22Rv1 (cell line): ENCODE measurements around the gene HSDL2.
"Not testable (repeated sequence)": the region's sequence is repeated elsewhere in the genome, so short reads cannot be mapped to it uniquely, and the experiment has no call there.

Experiments
- H3K27ac ChIP-seq: fragments of 450-650 bp; 2 replicates; pipeline ENCODE4 v1.5.1; 2017
- ZFX ChIP-seq: fragments of 450-650 bp; IDR thresholded peaks from 2 replicates; pipeline ENCODE4 v1.6.1; 2017; ENCODE audit warnings: antibody characterized with exemption, borderline replicate concordance
- TF ChIP-seq, protein P1 (sequence below): fragments of 450-650 bp; IDR thresholded peaks from 2 replicates; pipeline ENCODE4 v1.5.1; 2017; ENCODE audit warnings: mild to moderate bottlenecking

The HSDL2 gene

DNA sequence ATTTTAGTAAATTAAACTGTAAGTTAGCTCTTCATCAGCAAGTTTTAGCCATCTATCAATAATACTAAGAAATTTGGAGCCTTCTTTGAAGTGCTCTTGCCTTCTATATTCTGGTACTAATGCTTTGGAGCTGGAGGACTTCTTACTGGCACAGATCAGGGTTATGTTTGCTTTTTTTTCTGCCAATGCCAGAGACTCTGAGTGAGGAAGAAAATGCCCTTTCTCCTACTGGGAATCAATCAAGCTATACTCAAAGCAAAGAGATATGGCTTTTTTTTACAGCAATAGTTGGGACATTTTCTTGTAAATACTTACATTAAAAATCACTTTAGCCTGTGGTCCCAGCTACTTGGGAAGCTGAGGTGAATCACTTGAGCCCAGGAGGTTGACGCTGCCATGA, 4.3 kb downstream of the HSDL2 start:
- H3K27ac ChIP-seq, result no peak overlapping the region
- TF ChIP-seq, protein P1, sequence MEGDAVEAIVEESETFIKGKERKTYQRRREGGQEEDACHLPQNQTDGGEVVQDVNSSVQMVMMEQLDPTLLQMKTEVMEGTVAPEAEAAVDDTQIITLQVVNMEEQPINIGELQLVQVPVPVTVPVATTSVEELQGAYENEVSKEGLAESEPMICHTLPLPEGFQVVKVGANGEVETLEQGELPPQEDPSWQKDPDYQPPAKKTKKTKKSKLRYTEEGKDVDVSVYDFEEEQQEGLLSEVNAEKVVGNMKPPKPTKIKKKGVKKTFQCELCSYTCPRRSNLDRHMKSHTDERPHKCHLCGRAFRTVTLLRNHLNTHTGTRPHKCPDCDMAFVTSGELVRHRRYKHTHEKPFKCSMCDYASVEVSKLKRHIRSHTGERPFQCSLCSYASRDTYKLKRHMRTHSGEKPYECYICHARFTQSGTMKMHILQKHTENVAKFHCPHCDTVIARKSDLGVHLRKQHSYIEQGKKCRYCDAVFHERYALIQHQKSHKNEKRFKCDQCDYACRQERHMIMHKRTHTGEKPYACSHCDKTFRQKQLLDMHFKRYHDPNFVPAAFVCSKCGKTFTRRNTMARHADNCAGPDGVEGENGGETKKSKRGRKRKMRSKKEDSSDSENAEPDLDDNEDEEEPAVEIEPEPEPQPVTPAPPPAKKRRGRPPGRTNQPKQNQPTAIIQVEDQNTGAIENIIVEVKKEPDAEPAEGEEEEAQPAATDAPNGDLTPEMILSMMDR, result no peak
- no peak for TF ChIP-seq ZFX

DNA sequence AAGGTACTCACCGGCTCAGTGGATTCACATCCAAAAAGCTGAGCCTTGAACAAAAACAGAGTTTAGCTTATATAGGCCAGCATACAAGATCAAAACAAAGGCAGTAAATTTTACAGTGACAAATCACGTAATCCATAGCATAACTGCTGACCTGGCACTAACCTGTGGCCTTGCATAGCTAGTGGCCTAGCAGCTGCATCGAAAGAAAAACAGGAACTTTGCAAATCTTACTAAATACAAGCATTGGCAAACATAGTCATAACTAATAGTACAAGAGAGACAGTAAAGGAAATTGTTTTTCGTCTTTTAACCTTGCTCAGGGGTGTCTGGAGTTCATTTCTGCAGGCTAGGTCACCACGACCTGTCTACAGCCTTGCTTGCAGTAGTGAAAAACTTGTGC, 4.8 kb downstream of the HSDL2 start:
- TF ChIP-seq, protein P1, result no peak
- TF ChIP-seq ZFX, result no peak
- no peak overlapping the region for H3K27ac ChIP-seq

DNA sequence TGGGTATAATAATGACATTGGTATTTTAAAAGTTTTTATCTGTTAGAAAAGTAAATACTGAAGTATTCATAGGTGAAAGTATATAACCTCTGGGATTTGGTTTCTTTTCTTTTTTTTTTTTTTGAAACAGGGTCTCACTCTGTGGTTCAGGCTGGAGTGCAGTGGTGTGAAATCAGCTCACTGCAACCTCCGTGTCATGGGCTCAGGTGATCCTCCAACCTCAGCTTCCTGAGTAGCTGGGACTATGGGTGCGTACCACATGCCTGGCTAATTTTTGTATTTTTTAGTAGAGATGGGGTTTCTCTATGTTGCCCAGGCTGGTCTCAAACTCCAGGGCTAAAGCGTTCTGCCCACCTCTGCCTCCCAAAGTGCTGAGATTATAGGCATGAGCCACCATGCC, 7.2 kb downstream of the HSDL2 start:
- no peak overlapping the region for H3K27ac ChIP-seq
- TF ChIP-seq ZFX, result no peak
- TF ChIP-seq, protein P1, result no peak

DNA sequence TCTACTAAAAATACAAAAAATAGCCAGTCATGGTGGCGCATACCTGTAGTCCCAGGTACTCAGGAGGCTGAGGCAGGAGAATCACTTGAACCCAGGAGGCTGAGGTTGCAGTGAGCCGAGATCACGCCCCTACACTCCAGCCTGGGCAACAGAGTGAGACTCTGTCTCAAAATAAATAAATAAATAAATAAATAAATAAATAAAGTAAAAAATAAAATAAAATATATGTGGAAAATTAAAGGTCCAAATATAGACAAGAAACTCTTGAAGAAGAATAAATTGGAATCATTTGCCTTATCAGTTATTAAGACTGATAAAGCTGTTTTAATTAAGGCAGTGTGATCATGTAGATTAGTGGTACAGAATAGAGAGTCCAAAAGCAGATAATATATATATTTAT, 10.0 kb downstream of the HSDL2 start:
- H3K27ac ChIP-seq, result not testable (repeated sequence)

DNA sequence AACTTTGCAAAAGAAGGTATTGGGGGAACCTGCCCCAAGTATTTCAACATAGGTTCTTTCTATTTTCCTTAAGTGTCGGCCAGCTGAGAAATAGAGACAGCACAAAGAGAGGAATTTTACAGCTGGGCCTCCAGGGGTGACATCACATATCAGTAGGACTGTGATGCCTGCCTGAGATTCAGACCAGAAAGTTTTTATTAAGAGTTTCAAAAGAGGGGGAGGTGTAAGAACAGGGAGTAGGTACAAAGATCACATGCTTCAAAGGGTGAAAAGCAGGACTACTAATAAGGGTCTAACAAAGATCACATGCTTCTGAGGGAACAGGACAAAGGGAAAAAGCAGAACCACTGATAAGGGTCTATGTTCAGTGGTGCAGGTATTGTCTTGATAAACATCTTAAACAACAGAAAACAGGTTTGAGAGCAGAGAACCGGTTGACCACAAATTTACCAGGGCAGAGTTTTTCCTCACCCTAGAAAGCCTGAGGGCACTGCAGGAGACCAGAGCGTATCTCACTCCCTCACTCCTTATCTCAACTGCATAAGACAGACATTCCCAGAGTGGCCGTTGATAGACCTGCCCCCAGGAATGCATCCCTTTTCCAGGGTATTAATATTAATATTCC, 12.1 kb downstream of the HSDL2 start:
- H3K27ac ChIP-seq, result not testable (repeated sequence)

DNA sequence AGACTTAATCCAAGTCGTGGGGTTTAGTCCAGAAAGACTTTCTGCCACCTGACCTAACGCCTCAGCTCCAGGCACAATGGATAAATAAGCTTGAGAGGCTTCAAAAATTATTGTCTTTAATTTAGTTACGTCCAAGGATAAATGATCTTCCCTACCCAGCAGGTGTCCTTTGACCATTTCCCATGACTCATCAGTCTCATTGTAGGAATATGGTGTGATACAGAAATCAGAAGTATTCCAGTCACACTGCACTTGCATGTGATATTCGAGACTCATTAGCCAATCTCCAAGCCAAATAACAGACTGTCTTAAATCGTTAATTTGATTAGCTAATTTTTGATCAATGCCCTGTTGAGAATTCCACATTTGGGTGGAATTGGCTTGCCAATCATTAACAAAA, 13.2 kb downstream of the HSDL2 start:
- H3K27ac ChIP-seq, result not testable (repeated sequence)

DNA sequence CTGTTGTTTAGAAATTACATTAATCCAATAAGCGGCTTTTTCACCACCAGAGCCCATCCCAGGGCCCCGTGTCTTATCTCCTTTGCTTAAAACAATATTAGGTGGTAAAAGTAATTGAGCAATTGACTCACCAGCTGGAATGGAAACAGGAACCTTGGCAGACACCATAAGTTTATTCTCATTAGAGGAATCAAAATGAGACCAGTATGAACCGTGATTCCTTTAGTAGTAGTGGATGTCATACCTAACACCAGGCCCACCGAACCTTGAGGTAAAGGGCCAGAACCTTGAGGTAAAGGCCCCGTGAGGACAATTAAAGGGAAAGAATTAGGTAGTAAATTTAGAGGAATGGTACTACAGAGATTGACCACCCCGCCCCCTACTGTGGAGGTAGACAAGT, 16.5 kb downstream of the HSDL2 start:
- no peak for TF ChIP-seq ZFX
- TF ChIP-seq, protein P1, result no peak
- H3K27ac ChIP-seq, result no peak overlapping the region

DNA sequence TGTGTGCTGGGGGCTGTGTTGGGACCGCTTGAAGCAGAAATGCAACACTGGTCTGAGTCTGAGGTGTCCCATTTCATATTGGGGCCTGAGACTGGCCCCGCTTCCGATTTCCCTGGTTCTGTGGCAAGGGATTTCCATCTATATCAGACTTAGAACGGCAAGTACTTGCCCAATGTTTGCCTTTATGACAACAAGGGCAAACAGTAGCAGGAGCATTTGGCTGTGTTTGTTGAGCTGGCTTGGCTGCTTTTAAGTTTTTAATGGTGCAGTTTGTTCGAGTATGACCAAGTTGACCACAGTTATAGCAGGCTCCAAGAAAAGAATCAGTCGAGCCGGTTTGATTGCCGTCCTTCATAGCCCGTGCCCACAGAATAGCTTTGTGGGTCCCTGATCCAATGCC, 17.0 kb downstream of the HSDL2 start:
- no peak overlapping the region for H3K27ac ChIP-seq
- TF ChIP-seq, protein P1, result no peak
- TF ChIP-seq ZFX, result no peak

DNA sequence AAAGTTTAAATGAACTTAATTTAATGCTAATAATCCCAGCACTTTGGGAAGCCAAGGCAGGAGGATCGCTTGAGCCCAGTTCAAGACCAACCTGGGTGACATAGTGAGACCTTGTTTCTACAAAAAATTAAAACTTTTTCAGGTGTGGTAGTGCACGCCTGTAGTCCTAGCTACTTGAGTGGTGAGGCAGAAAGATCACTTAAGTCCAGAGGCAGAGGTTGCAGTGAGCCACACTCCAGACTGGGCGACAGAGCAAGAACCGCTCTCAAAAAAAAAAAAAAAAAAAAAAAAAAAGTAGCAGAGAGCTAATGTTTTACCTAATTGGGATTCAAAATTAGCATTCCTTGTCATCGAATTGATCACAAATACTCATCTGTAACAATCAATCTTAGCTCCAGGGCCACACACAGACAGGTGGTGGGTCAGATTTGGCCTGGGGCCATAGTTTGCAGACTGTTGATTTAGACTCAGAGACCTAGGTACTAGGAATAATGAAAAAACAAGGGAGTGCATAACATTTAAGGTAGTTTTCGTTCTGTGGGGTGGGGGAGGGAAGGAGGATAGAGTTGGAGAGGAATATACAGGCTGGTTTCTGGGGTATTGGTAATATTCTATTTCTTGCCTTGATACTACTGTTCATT, 21.4 kb downstream of the HSDL2 start:
- no peak for TF ChIP-seq ZFX
- TF ChIP-seq, protein P1, result no peak
- H3K27ac ChIP-seq, result no peak overlapping the region
